ENCODE results near the gene CAMKV. TPM values are rescaled to one million over a fixed set of nuclear protein-coding genes. Genes with fewer than 3 reads are reported as not detected.

Gene CAMKV
- total RNA-seq, 1 experiment from 2014 or later: 0.10 TPM

GRCh38 chr3:49813497-49814174 is 56.1 kb downstream of the CAMKV start, which contains the start of gene UBA7:
TSS of gene UBA7 (minus strand) at chr3:49813953. CDS start at chr3:49813787, 166 bp downstream.
- Histone ChIP-seq H3K4me3 (replicated peaks in 1 of 2; ENCODE audit: low read depth in 1 of 2, low read length in 2 of 2) (no peak within 1 kb of the TSS), H3K27me3 (ENCODE audit: insufficient read depth, low read length) (no peaks in the 10 kb centered on the region), H3K9ac (ENCODE audit: low read length) (no peak within 1 kb of the TSS), H3K27ac (ENCODE audit: low read depth, low read length) (no peak within 1 kb of the TSS), H3K9me3 (ENCODE audit: control insufficient read depth in 1 of 2, insufficient read depth in 1 of 2, low read depth in 1 of 2, low read length in 2 of 2) (no peaks in the 10 kb centered on the region), H3K36me3 (ENCODE audit: control insufficient read depth in 1 of 2, insufficient read depth in 2 of 2, low read length in 2 of 2) (no peaks in the 10 kb centered on the region), H3K9me2 (ENCODE audit: insufficient read depth) (no peaks in the 10 kb centered on the region), H3K79me2 (ENCODE audit: insufficient read depth, low read length) (no peaks in the 10 kb centered on the region), H3K4me2 (ENCODE audit: low read length) (no peak within 1 kb of the TSS), H2AFZ (ENCODE audit: low read depth, low read length, poor library complexity, severe bottlenecking) (no peak within 1 kb of the TSS), H3K4me1 (ENCODE audit: control insufficient read depth in 1 of 2, insufficient read depth in 2 of 2, low read length in 2 of 2) (no peaks in the 10 kb centered on the region), H4K20me1 (ENCODE audit: insufficient read depth) (no peaks in the 10 kb centered on the region)
- POLR2A ChIA-PET: no interaction called here
- intact Hi-C loops (cut with micrococcal nuclease): no loop called here
- BruUV-seq (replicated peaks): no TSS peak
- TF ChIP-seq POLR2A (IDR thresholded peaks at IDR 0.05; ENCODE audit: borderline replicate concordance, extremely low read depth, insufficient read depth, insufficient read length): no peak
- no peak for TF ChIP-seq FOSL1 (IDR thresholded peaks at IDR 0.05; ENCODE audit: low read depth)
- TF ChIP-seq ZFX (IDR thresholded peaks at IDR 0.05): no peak
- TF ChIP-seq ATF3 (IDR thresholded peaks at IDR 0.05): no peak
- no peak for TF ChIP-seq CEBPB (IDR thresholded peaks at IDR 0.05; ENCODE audit: low read depth)
- no peak for TF ChIP-seq SRF (IDR thresholded peaks at IDR 0.05; ENCODE audit: low read depth)
- no peak for TF ChIP-seq JUND (IDR thresholded peaks at IDR 0.05)
- ATAC-seq: no peak
- CTCF ChIA-PET: interaction anchor here (1.2 kb wide), 1 partner anchor 110 kb away, joined by 3 read pairs; no protein-coding TSS in a partner anchor
- no peak for DNase-seq (ENCODE audit: low read depth, low spot score)
- RAD21 ChIA-PET (ENCODE audit: low non-redundant PET in 1 of 2, low total read pairs in 2 of 2, uncharacterized antibody in 2 of 2, unreplicated experiment in 2 of 2): no interaction called here

- Histone ChIP-seq H3K4me3 (replicated peaks in 1 of 2; ENCODE audit: low read depth in 1 of 2, low read length in 2 of 2) (no peak overlapping the region), H3K27me3 (ENCODE audit: insufficient read depth, low read length) (no peaks in the 10 kb centered on the region), H3K79me2 (ENCODE audit: insufficient read depth, low read length) (no peaks in the 10 kb centered on the region), H3K4me2 (ENCODE audit: low read length) (no peak overlapping the region), H2AFZ (ENCODE audit: low read depth, low read length, poor library complexity, severe bottlenecking) (no peak overlapping the region), H3K9me2 (ENCODE audit: insufficient read depth) (no peaks in the 10 kb centered on the region), H3K4me1 (ENCODE audit: control insufficient read depth in 1 of 2, insufficient read depth in 2 of 2, low read length in 2 of 2) (no peaks in the 10 kb centered on the region), H4K20me1 (ENCODE audit: insufficient read depth) (no peaks in the 10 kb centered on the region), H3K27ac (ENCODE audit: low read depth, low read length) (no peak overlapping the region), H3K9ac (ENCODE audit: low read length) (no peak overlapping the region), H3K9me3 (ENCODE audit: control insufficient read depth in 1 of 2, insufficient read depth in 1 of 2, low read depth in 1 of 2, low read length in 2 of 2) (no peaks in the 10 kb centered on the region), H3K36me3 (ENCODE audit: control insufficient read depth in 1 of 2, insufficient read depth in 2 of 2, low read length in 2 of 2) (no peaks in the 10 kb centered on the region)
- ChIA-PET CTCF (interaction anchor here (1.2 to 1.3 kb wide), 2 partner anchors 10 to 109 kb away, joined by 3 to 4 read pairs; partner anchors contain the start of gene INKA1), POLR2A (no interaction called here), RAD21 (ENCODE audit: low non-redundant PET in 1 of 2, low total read pairs in 2 of 2, uncharacterized antibody in 2 of 2, unreplicated experiment in 2 of 2) (no interaction called here)
- intact Hi-C loops (cut with micrococcal nuclease): no loop called here
- TF ChIP-seq POLR2A (IDR thresholded peaks at IDR 0.05; ENCODE audit: borderline replicate concordance, extremely low read depth, insufficient read depth, insufficient read length) (no peak), YY1 (IDR thresholded peaks at IDR 0.05; ENCODE audit: extremely low read depth, insufficient replicate concordance, low read depth, low read length) (no peak), POLR2AphosphoS5 (IDR thresholded peaks at IDR 0.05; ENCODE audit: low read depth, low read length) (no peak), ZNF274 (IDR thresholded peaks at IDR 0.05; ENCODE audit: low read depth, low read length) (no peak), EGR1 (IDR thresholded peaks at IDR 0.05; ENCODE audit: low read depth) (no peak), ELF1 (IDR thresholded peaks at IDR 0.05; ENCODE audit: borderline replicate concordance, low read depth) (no peak), ATF3 (IDR thresholded peaks at IDR 0.05) (no peak), JUND (IDR thresholded peaks at IDR 0.05) (no peak), EZH2phosphoT487 (IDR thresholded peaks at IDR 0.05; ENCODE audit: borderline replicate concordance) (no peak), ZFX (IDR thresholded peaks at IDR 0.05) (no peak), FOSL1 (IDR thresholded peaks at IDR 0.05; ENCODE audit: low read depth) (no peak), CBX3 (IDR thresholded peaks at IDR 0.05; ENCODE audit: low read depth) (no peak)
- no TSS peak for BruUV-seq (replicated peaks)
- no peak for DNase-seq (ENCODE audit: low read depth, low spot score)
- no peak for ATAC-seq
Measured at GRCh38 chr3:49812916-49813496, 56.7 kb downstream of the CAMKV start.
